Adrenal gland (tissue), 5 donors: Measurements from ENCODE around the gene EFL1.

Experiments used
- CTCF ChIP-seq, 6 experiments: fragments of 450-650 bp in 4 of 6; fragments of 200-600 bp in 2 of 6; sonication (generic) in 1 of 6; IDR thresholded peaks; 1 replicate in 5 of 6; 2 replicates in 1 of 6; pipeline versions ENCODE4 v1.5.1 to v1.8.0; 2016 to 2021; ENCODE audit warnings: antibody characterized with exemption in 6 of 6, mild to moderate bottlenecking in 2 of 6, moderate library complexity in 1 of 6
- POLR2A ChIP-seq, 2 donors: fragments of 450-650 bp; IDR thresholded peaks; one replicate each; pipeline ENCODE4 v1.6.1; 2017; ENCODE audit warnings: antibody characterized with exemption in 2 of 2, mild to moderate bottlenecking in 2 of 2, moderate library complexity in 1 of 2
- donor health status: DM: no; HTN: no; CAD: no.

- TF ChIP-seq POLR2A (IDR thresholded peaks at IDR 0.05) (no peak), CTCF (IDR thresholded peaks at IDR 0.05) (no peak)
These were observed 44.5 kb upstream of the EFL1 start for GRCh38 chr15:82306791-82307713.
